AG04450 (cell line): ENCODE results near the gene TMEM42. TPM values are rescaled to one million over a fixed set of nuclear protein-coding genes. Genes with fewer than 3 reads are reported as not detected.

Experiments
- CTCF ChIA-PET: fragments of 300-600, 350-600 bp; formaldehyde crosslinking; extraction: SDS; loops from one replicate; lab custom pipeline; 2022; ENCODE audit warnings: antibody characterized with exemption, inconsistent platforms; lab: Charles Lee
- POLR2A ChIA-PET: fragments of 350-600 bp; formaldehyde crosslinking; extraction: SDS; loops from one replicate; lab custom pipeline; 2021; ENCODE audit warnings: antibody characterized with exemption, inconsistent platforms; lab: Yijun Ruan, JAX
- DNase-seq: peaks from one replicate; pipeline ENCODE4 v3.0.0-alpha.2; 2011; ENCODE audit warnings: low read depth, low spot score
- H3K27ac ChIP-seq: one replicate; pipeline ENCODE4 v1.5.1; 2012; ENCODE audit warnings: low read depth, low read length, control low read depth
- H3K27me3 ChIP-seq: one replicate; pipeline ENCODE4 v1.6.0; 2012; ENCODE audit warnings: low read length; ENCODE audit not compliant: control insufficient read depth, insufficient read depth
- H3K4me3 ChIP-seq: 2 replicates; pipeline ENCODE4 v1.5.1; 2011; ENCODE audit warnings: mild to moderate bottlenecking, low read depth, low read length, control low read depth
- H3K9me3 ChIP-seq: 2 replicates; pipeline ENCODE4 v1.5.1; 2012; ENCODE audit warnings: low read length; ENCODE audit not compliant: control insufficient read depth, insufficient read depth
- CTCF ChIP-seq: IDR thresholded peaks from 2 replicates; pipeline ENCODE4 v1.5.1; 2011; ENCODE audit warnings: low read depth, low read length, control low read depth, inconsistent platforms
- polyA plus RNA-seq: library from polyadenylated mRNA; depleted of rRNA; stranded (reverse); fragments of >200 nt; gene quantifications from 2 replicates; pipeline ENCODE4 v1.2.3, GENCODE V29; 2011

TMEM42 gene
- polyA plus RNA-seq, 1 experiment, result 25.7 TPM

GRCh38 chr3:44883213-44883955 lies 21.7 kb downstream of the TMEM42 start:
- POLR2A ChIA-PET, result interaction anchor here (0.8 to 1.5 kb wide), 3 partner anchors 10 to 129 kb away, joined by 3 to 4 read pairs (median 4); partner anchors contain the start of gene ZDHHC3
- no peak overlapping the region for H3K4me3 ChIP-seq
- DNase-seq, result no peak

GRCh38 chr3:44883999-44884431 lies 22.3 kb downstream of the TMEM42 start:
- ChIA-PET POLR2A (interaction anchor here (0.8 to 1.5 kb wide), 3 partner anchors 9 to 128 kb away, joined by 3 to 4 read pairs (median 4); partner anchors contain the start of gene ZDHHC3), CTCF (interaction anchor here (0.6 kb wide), 1 partner anchor 10 kb away, joined by 3 read pairs; no protein-coding TSS in a partner anchor)
- H3K9me3 ChIP-seq, result peaks cover 5% of the 10 kb centered on the region
- peak; percentile 77 for DNase-seq
- H3K27ac ChIP-seq, result peak overlapping the region; percentile 92
- no peaks in the 10 kb centered on the region for H3K27me3 ChIP-seq
- no peak for TF ChIP-seq CTCF
- no peak overlapping the region for H3K4me3 ChIP-seq

More at GRCh38 chr3:44883213-44883955, 21.7 kb downstream of the TMEM42 start:
- TF ChIP-seq CTCF, result no peak; the same call in 1 of the 2 replicates
- CTCF ChIA-PET, result interaction anchor here (0.6 kb wide), 1 partner anchor 10 kb away, joined by 3 read pairs; no protein-coding TSS in a partner anchor
- Histone ChIP-seq H3K27me3 (no peaks in the 10 kb centered on the region), H3K9me3 (peaks cover 5% of the 10 kb centered on the region), H3K27ac (peak overlapping the region; percentile 92)

- Histone ChIP-seq H3K9me3 (peaks cover 5% of the 10 kb centered on the region), H3K4me3 (no peak overlapping the region), H3K27ac (no peak overlapping the region), H3K27me3 (no peaks in the 10 kb centered on the region)
- no peak for TF ChIP-seq CTCF
- ChIA-PET POLR2A (no interaction called here), CTCF (interaction anchor here (1.1 kb wide), 1 partner anchor 353 kb away, joined by 3 read pairs; no protein-coding TSS in a partner anchor)
- DNase-seq, result peak; percentile 80
Observed at GRCh38 chr3:44885618-44886017, 23.9 kb downstream of the TMEM42 start.

- POLR2A ChIA-PET, result no interaction called here
- Histone ChIP-seq H3K27ac (no peak overlapping the region), H3K4me3 (no peak overlapping the region), H3K9me3 (peaks cover 5% of the 10 kb centered on the region), H3K27me3 (no peaks in the 10 kb centered on the region)
- CTCF ChIA-PET, result no interaction called here
- TF ChIP-seq CTCF, result no peak
- DNase-seq, result no peak
Observed at GRCh38 chr3:44886561-44886960, 24.8 kb downstream of the TMEM42 start.

GRCh38 chr3:44887101-44887500 lies 25.4 kb downstream of the TMEM42 start:
- H3K9me3 ChIP-seq, result peaks cover 5% of the 10 kb centered on the region
- ChIA-PET POLR2A (no interaction called here), CTCF (no interaction called here)
- TF ChIP-seq CTCF, result no peak
- no peak overlapping the region for H3K27ac ChIP-seq
- H3K27me3 ChIP-seq, result no peaks in the 10 kb centered on the region
- no peak overlapping the region for H3K4me3 ChIP-seq
- DNase-seq, result no peak
